AG09309 (cell line): ENCODE results near the gene GARIN1A.
"Not testable (repeated sequence)": the region's sequence is repeated elsewhere in the genome, so short reads cannot be mapped to it uniquely, and the experiment has no call there.

Source experiments
- DNase-seq: peaks from one replicate; pipeline ENCODE4 v3.0.0-alpha.2; 2010; ENCODE audit warnings: low read depth
- H3K4me3 ChIP-seq: 2 replicates; pipeline ENCODE4 v1.5.1; 2011; ENCODE audit warnings: mild to moderate bottlenecking, low read depth, low read length, moderate library complexity; ENCODE audit not compliant: control insufficient read depth
- TF ChIP-seq, protein P1 (sequence below): IDR thresholded peaks from 2 replicates; pipeline ENCODE4 v1.5.1; 2011; ENCODE audit warnings: mild to moderate bottlenecking, low read depth, low read length, inconsistent platforms; ENCODE audit not compliant: insufficient read depth, control insufficient read depth; ENCODE audit errors: missing control alignments

GARIN1A gene

DNA sequence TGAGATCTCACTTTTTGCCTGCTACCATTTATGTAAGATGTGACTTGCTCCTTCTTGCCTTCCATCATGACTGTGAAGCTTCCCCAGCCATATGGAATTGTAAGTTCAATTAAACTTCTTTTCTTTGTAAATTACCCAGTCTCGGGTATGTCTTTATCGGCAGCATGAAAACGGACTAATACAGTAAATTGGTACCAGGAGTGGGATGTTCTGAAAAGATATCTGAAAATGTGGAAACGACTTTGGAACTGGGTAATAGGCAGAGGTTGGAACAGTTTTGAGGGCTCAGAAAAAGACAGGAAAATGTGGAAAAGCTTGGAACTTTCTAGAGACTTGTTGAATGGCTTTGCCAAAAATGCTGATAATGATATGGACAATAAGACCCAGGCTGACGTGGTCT lies 10.6 kb upstream of the GARIN1A start:
- TF ChIP-seq, protein P1, sequence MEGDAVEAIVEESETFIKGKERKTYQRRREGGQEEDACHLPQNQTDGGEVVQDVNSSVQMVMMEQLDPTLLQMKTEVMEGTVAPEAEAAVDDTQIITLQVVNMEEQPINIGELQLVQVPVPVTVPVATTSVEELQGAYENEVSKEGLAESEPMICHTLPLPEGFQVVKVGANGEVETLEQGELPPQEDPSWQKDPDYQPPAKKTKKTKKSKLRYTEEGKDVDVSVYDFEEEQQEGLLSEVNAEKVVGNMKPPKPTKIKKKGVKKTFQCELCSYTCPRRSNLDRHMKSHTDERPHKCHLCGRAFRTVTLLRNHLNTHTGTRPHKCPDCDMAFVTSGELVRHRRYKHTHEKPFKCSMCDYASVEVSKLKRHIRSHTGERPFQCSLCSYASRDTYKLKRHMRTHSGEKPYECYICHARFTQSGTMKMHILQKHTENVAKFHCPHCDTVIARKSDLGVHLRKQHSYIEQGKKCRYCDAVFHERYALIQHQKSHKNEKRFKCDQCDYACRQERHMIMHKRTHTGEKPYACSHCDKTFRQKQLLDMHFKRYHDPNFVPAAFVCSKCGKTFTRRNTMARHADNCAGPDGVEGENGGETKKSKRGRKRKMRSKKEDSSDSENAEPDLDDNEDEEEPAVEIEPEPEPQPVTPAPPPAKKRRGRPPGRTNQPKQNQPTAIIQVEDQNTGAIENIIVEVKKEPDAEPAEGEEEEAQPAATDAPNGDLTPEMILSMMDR: no peak
- no peak for DNase-seq
- no peak overlapping the region for H3K4me3 ChIP-seq

GRCh38 chr7:128662091-128662490 lies 10.0 kb upstream of the GARIN1A start:
- TF ChIP-seq, protein P1: no peak
- DNase-seq: no peak
- no peak overlapping the region for H3K4me3 ChIP-seq

DNA sequence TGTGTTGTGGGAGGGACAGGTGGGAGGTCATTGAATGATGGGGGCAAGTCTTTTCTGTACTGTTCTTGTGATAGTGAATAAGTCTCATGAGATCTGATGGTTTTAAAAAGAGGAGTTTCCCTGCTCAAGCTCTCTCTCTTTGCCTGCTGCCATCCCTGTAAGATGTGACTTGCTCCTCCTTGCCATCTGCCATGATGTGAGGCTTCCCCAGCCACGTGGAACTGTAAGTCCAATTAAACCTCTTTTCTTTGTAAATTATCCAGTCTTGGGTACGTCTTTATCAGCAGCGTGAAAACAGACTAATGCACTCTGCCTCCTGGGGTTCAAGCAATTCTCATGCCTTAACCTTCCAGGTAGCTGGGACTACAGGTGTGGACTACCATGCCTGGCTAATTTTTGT lies 8.9 kb upstream of the GARIN1A start:
- H3K4me3 ChIP-seq, DNase-seq: not testable (repeated sequence)

- TF ChIP-seq, protein P1: no peak
- H3K4me3 ChIP-seq: no peak overlapping the region
- no peak for DNase-seq
Observed at GRCh38 chr7:128665057-128665456, 7.0 kb upstream of the GARIN1A start.

DNA sequence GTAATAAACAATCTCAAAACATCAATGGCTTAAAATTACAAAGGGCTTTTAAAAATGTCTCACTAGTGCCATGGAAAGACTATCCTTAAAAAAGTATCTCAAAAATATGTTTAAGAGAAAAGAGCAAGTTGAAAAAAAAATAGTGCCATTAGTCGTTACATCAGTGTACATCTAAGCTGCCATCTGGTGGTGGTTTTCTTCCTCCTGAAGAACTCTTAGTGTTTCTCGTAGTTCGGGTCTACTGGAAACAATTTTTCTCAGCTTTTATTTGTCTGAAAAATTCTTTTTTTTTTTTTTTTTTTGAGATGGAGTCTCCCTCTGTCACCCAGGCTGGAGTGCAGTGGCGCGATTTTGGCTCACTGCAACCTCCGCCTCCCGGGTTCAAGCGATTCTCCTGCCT lies 5.9 kb upstream of the GARIN1A start:
- H3K4me3 ChIP-seq: no peak overlapping the region
- DNase-seq: no peak
- TF ChIP-seq, protein P1: peak; percentile 41

GRCh38 chr7:128672927-128673517 lies 930 bp downstream of the GARIN1A start:
- no peak for DNase-seq
- TF ChIP-seq, protein P1: peak; percentile 52
- H3K4me3 ChIP-seq: no peak overlapping the region

DNA sequence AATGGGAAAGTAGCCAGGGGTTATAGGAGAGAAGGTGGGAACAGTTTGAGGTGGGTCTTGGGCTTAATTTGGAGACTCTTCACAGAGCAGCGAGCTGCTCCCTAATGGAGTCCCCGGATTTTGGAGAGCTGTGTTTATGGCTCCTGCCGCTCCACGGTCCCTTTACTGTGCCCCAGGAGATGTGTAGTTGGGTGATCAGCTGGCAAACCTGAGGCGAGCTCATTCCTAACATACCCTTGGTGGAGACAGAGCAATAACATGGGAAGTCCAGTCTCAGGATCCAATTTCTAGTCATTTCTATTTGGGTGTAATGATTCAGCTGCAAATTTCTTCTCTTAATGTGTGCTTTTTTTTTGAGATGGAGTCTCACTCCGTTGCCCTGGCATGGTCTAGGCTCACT lies 1.5 kb downstream of the GARIN1A start:
- DNase-seq: no peak
- TF ChIP-seq, protein P1: no peak
- H3K4me3 ChIP-seq: no peak overlapping the region

DNA sequence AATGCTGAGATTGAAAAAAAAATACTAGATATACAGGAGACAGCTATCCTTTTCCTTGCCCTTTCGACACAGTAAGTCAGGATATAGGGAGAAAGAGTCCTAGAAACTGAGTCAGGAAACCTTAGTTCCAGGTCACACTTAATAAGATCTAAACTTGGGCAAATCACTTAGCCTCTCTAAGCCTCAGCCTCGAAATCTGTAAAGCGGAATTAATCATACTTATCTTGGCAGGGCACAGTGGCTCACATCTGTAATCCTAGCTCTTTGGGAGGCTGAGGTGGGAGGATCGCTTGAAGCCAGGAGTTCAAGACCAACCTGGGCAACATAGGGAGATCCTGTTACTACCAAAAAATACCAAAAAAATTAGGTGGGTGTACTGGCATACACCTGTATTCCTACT lies 4.6 kb downstream of the GARIN1A start:
- H3K4me3 ChIP-seq: no peak overlapping the region
- DNase-seq: no peak
- TF ChIP-seq, protein P1: no peak
